Heart right ventricle (tissue), 16 donors: ENCODE data around the gene KCNS3. TPM values are rescaled to one million over a fixed set of nuclear protein-coding genes. Genes with fewer than 3 reads are reported as not detected.

Experiments used
- ATAC-seq, 8 donors: fragments of 200-7000 bp; cut with Tn5 transposase; one replicate each; pipeline ENCODE4 v1.9.1; 2020; ENCODE audit warnings: mild to moderate bottlenecking in 8 of 8, moderate library complexity in 8 of 8, moderate number of reproducible peaks in 1 of 8
- DNase-seq, 2 donors: peaks; one replicate each; pipeline ENCODE4 v3.0.0-alpha.2; 2020
- H3K27ac ChIP-seq, 10 donors: fragments of 200-600 bp; sonication (generic) in 2 of 10; one replicate each; pipeline versions ENCODE4 v1.5.0 to v1.8.0; 2020 to 2022; ENCODE audit warnings: mild to moderate bottlenecking in 3 of 10
- H3K27me3 ChIP-seq, 7 donors: fragments of 200-600 bp; one replicate each; pipeline ENCODE4 v1.8.0; 2021 to 2022; ENCODE audit warnings: mild to moderate bottlenecking in 2 of 7
- H3K36me3 ChIP-seq, 9 donors: fragments of 200-600 bp; sonication (generic) in 1 of 9; one replicate each; pipeline versions ENCODE4 v1.5.0 to v1.8.0; 2020 to 2022; ENCODE audit warnings: mild to moderate bottlenecking in 2 of 9
- H3K4me1 ChIP-seq, 9 donors: fragments of 200-600 bp; sonication (generic) in 1 of 9; one replicate each; pipeline versions ENCODE4 v1.5.0 to v1.8.0; 2020 to 2022; ENCODE audit warnings: mild to moderate bottlenecking in 4 of 9
- H3K4me3 ChIP-seq, 10 donors: fragments of 200-600 bp; sonication (generic) in 2 of 10; one replicate each; pipeline versions ENCODE4 v1.5.0 to v1.8.0; 2020 to 2022; ENCODE audit warnings: mild to moderate bottlenecking in 7 of 10, moderate library complexity in 2 of 10
- H3K9me3 ChIP-seq, 11 donors: fragments of 200-600 bp in 10 of 11; sonication (generic) in 2 of 11; one replicate each; pipeline versions ENCODE4 v1.5.0 to v1.8.0; 2013 to 2022; ENCODE audit warnings: mild to moderate bottlenecking in 2 of 11, control low read depth in 1 of 11, moderate library complexity in 1 of 11
- WGBS, 2 donors: extraction: QIAGEN DNeasy Blood & Tissue Kit; methylation state at CpG; one replicate each; pipeline ENCODE4 v1.1.7; 2013; ENCODE audit warnings: inconsistent platforms in 1 of 2; 5-methylcytosine and 5-hydroxymethylcytosine counted together
- intact Hi-C, 10 donors: fragments of 100-400 bp; cut with DNase I; formaldehyde crosslinking; loops; one replicate each; pipeline versions ENCODE4 v1.11.1 to v1.14.2; 2022
- polyA plus RNA-seq, 2 donors: library from polyadenylated mRNA; stranded (reverse); fragments of 200-250 nt; gene quantifications; one replicate each; pipeline ENCODE4 v1.2.3, GENCODE V29; 2013
- total RNA-seq, 10 donors: library from RNA; stranded (reverse); fragmentation: NEBNext Ultra II Directional in 3 of 10; extraction: Animal tissue kit (Norgen Biotek cat#: 25700) in 3 of 10; gene quantifications; one replicate each; pipeline versions ENCODE4 v1.2.1 to v1.2.4, GENCODE V29; 2021 to 2023
- TF ChIP-seq, protein P1 (sequence below), 9 donors: fragments of 200-600 bp; sonication (generic) in 2 of 9; IDR thresholded peaks; one replicate each; pipeline versions ENCODE4 v1.5.0 to v1.8.0; 2021 to 2022; ENCODE audit warnings: antibody characterized with exemption in 9 of 9, mild to moderate bottlenecking in 5 of 9, moderate library complexity in 1 of 9
- donor health status: Arrhythmogenic right ventricular cardiomyopathy.
- donor health status: ischemic (EF 13 %, LVEDD 7.1; RV severe dilation, severe dysfunction).
- donor health status: healthy with polysubstance abuse.
- donor health status: DM: no; HTN: yes; CAD: no.
- donor health status: DM: no; HTN: no; CAD: no.
- donor health status: ischemic (EF 25% LVEDD 6.9; RV normal size, moderate dysfunction).
- donor health status: ischemic (EF 25% LVEDD 5.7; RV mildly dilated, moderate dysfunction).
- donor health status: healthy.
- donor health status: DM: yes; HTN: yes; CAD: no.
- donor health status: Ischemic cardiomyopathy.
- donor health status: ischemic (EF 35%, LVEDD 5.7; RV mildly dilated, moderate dysfunction).
- donor health status: nonischemic (EF 11% LVEDD 7.7; RV severe dilation, severe dysfunction).
- donor health status: DM: yes; HTN: yes; CAD: no.
- donor health status: PGD.
- donor health status: ischemic (EF 29% LVEDD 5.4; RV normal size, mild dysfunction).
- donor health status: nonischemic (EF 23%, LVEDD 6.1; RV moderate dilation, normal function).

KCNS3 gene
- total and polyA plus RNA-seq, 12 donors = 1.5 to 3.8 (median 2.6) TPM

GRCh38 chr2:17918789-17919188 lies 40.3 kb downstream of the KCNS3 start:
- Histone ChIP-seq H3K4me3 (no peak overlapping the region), H3K9me3 (no peaks in the 10 kb centered on the region), H3K36me3 (no peaks in the 10 kb centered on the region), H3K27me3 (peaks cover 0 to 1% (median 0%) of the 10 kb centered on the region in 7 donors), H3K27ac (no peak overlapping the region), H3K4me1 (peaks cover 0 to 14% (median 5%) of the 10 kb centered on the region in 9 donors)
- DNase-seq = no peak
- WGBS, 2 donors = 21 to 22% methylated on average over 1 of the region's 1 CpG
- TF ChIP-seq, protein P1, sequence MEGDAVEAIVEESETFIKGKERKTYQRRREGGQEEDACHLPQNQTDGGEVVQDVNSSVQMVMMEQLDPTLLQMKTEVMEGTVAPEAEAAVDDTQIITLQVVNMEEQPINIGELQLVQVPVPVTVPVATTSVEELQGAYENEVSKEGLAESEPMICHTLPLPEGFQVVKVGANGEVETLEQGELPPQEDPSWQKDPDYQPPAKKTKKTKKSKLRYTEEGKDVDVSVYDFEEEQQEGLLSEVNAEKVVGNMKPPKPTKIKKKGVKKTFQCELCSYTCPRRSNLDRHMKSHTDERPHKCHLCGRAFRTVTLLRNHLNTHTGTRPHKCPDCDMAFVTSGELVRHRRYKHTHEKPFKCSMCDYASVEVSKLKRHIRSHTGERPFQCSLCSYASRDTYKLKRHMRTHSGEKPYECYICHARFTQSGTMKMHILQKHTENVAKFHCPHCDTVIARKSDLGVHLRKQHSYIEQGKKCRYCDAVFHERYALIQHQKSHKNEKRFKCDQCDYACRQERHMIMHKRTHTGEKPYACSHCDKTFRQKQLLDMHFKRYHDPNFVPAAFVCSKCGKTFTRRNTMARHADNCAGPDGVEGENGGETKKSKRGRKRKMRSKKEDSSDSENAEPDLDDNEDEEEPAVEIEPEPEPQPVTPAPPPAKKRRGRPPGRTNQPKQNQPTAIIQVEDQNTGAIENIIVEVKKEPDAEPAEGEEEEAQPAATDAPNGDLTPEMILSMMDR (IDR thresholded peaks at IDR 0.05) = peak in 4 of 9 donors; percentile 19 to 45 (median 37)
- peak in 3 of 8 donors; percentile 22 to 52 (median 49) for ATAC-seq
- intact Hi-C loops = loop anchor here in 1 of 10 donors (10.0 kb wide), 1 partner anchor 64 kb away; no protein-coding TSS in a partner anchor

GRCh38 chr2:17930773-17931172 lies 52.3 kb downstream of the KCNS3 start:
- no peak for DNase-seq
- TF ChIP-seq, protein P1 (IDR thresholded peaks at IDR 0.05) = no peak
- intact Hi-C loops = no loop called here
- H3K27me3 ChIP-seq = no peaks in the 10 kb centered on the region
- no peak overlapping the region for H3K4me3 ChIP-seq
- no peak overlapping the region for H3K27ac ChIP-seq
- 70 to 78% methylated on average over 4 of the region's 4 CpGs for WGBS, 2 donors
- H3K4me1 ChIP-seq = peaks cover 0 to 9% (median 0%) of the 10 kb centered on the region in 9 donors
- peaks cover 0 to 19% (median 0%) of the 10 kb centered on the region in 9 donors for H3K36me3 ChIP-seq
- no peak for ATAC-seq
- H3K9me3 ChIP-seq = peaks cover 0 to 7% (median 0%) of the 10 kb centered on the region in 11 donors

DNA sequence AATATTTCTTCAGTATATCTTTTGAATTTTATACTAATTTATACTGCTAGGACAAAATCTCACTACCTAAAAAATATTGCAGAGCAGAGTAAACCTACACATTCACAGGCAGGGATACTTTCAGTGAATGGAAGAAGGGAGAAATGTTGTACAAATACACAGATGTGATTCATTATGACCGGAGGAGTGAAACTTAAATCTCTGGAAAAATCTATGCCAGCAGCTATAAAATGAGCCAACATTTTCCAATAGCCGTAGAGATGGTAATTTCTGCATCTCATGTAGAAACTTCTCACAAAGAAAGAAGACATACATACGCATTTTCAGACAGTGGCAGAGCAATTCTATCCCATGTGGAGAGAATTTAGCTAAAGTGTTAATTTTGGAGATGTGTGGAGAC lies 54.8 kb downstream of the KCNS3 start:
- TF ChIP-seq, protein P1 (IDR thresholded peaks at IDR 0.05) = no peak
- 91 to 95% methylated on average over 3 of the region's 3 CpGs for WGBS, 2 donors
- ATAC-seq (no peak), DNase-seq (no peak)
- Histone ChIP-seq H3K27me3 (no peaks in the 10 kb centered on the region), H3K36me3 (peaks cover 0 to 19% (median 0%) of the 10 kb centered on the region in 9 donors), H3K9me3 (peaks cover 0 to 8% (median 3%) of the 10 kb centered on the region in 11 donors), H3K27ac (no peak overlapping the region), H3K4me1 (peaks cover 0 to 9% (median 0%) of the 10 kb centered on the region in 9 donors), H3K4me3 (no peak overlapping the region)
- intact Hi-C loops = no loop called here

DNA sequence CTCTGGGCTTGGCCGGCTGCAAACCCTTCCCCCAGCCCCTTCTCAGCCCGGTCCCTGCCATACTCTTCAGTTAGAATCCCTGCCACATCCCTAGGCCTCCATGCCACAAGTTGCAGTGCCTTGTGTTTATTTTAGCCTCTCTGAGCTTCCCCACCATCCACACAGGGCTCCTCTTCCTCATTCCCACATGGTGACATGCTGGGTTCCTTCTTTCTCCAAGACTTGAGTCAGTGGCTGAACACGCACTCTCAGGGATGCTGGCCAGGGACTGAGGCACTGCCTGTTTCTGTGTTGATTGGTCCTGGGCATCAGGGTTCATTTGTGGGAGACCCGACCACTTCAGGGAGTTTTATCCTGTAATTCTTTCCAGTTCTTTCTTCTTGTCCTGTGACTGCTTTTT lies 56.3 kb downstream of the KCNS3 start:
- Histone ChIP-seq H3K4me3 (no peak overlapping the region), H3K27ac (peak overlapping the region in 1 of 10 donors; percentile 13), H3K4me1 (peaks cover 0 to 9% (median 0%) of the 10 kb centered on the region in 9 donors), H3K27me3 (no peaks in the 10 kb centered on the region), H3K9me3 (peaks cover 0 to 22% (median 9%) of the 10 kb centered on the region in 11 donors), H3K36me3 (peaks cover 0 to 19% (median 0%) of the 10 kb centered on the region in 9 donors)
- ATAC-seq = peak in 5 of 8 donors; percentile 31 to 67 (median 47)
- 72 to 74% methylated on average over 4 of the region's 4 CpGs for WGBS, 2 donors
- DNase-seq = no peak
- TF ChIP-seq, protein P1 (IDR thresholded peaks at IDR 0.05) = no peak
- intact Hi-C loops = no loop called here
